Breast epithelium (tissue), 3 donors: ENCODE results near the gene GDF2.

Experiments
- CTCF ChIP-seq, 3 donors: fragments of 450-650 bp; IDR thresholded peaks; one replicate each; pipeline ENCODE4 v1.5.1; 2016 to 2017; ENCODE audit warnings: antibody characterized with exemption in 3 of 3, mild to moderate bottlenecking in 3 of 3, moderate library complexity in 3 of 3
- POLR2A ChIP-seq: fragments of 450-650 bp; IDR thresholded peaks from one replicate; pipeline ENCODE4 v1.6.1; 2016; ENCODE audit warnings: antibody characterized with exemption, mild to moderate bottlenecking, moderate library complexity

GRCh38 chr10:47311932-47312662, 10.2 kb upstream of the GDF2 start:
- TF ChIP-seq CTCF (IDR thresholded peaks at IDR 0.05), result peak in 2 of 3 donors; percentile 77 to 89
- TF ChIP-seq POLR2A, result no peak
